Measurements from ENCODE around the gene ADI1.
A peak's percentile ranks its signal among the peaks of the same experiment; 100 is the strongest.

The ADI1 gene

GRCh38 chr2:3480352-3481010, 38.9 kb downstream of the ADI1 start:
- no peak for DNase-seq (ENCODE audit: low read depth)

- no peak for DNase-seq (ENCODE audit: low read depth)
These were observed 39.7 kb downstream of the ADI1 start for GRCh38 chr2:3479430-3480320.

DNA sequence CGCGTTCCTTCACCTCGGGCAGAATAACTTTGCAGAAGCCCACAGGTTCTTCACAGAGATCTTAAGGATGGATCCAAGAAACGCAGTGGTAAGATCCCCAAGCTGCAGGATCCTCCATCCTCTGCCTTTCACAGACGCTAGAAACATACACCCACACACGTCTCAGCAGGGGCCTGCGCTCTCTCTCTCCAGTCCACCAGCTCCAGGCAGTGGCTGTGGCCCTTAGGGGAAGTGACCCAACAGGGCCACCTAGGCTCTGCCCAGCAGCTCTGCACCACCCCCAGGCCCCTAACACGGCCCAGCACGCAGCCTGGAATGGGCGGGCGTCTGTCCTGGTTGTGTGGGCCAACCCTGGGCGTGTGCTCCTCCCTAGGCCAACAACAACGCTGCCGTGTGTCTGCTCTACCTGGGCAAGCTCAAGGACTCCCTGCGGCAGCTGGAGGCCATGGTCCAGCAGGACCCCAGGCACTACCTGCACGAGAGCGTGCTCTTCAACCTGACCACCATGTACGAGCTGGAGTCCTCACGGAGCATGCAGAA, 40.4 kb downstream of the ADI1 start:
- DNase-seq (ENCODE audit: low read depth): no peak

GRCh38 chr2:3476985-3477327, 42.4 kb downstream of the ADI1 start:
- no peak for DNase-seq (ENCODE audit: low read depth)

GRCh38 chr2:3476321-3476984, 42.9 kb downstream of the ADI1 start:
- DNase-seq (ENCODE audit: low read depth): no peak

DNA sequence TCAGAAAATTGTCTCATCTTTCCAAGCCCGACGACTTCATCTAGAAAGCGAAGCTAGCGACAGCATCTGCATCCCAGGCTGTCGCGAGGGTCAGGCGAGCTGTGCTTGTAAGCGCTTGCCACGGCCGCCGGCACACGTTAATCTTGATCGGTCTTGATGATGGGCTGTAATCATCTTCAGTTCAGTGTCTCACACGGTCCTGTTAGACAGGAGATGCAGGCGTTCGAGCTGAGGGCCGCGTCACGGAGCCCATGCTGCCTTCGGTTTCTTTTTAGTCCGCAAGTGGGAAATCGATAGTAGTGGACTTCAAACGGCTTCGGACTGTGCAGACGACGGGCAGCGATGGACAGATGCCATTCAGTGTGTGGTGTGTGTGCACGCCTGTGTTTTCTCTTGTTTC, 43.6 kb downstream of the ADI1 start:
- no peak for DNase-seq (ENCODE audit: low read depth)

- no peak for DNase-seq (ENCODE audit: low read depth)
These were observed 46.4 kb downstream of the ADI1 start for GRCh38 chr2:3472966-3473365.

- no peak for DNase-seq (ENCODE audit: low read depth)
These were observed 47.0 kb downstream of the ADI1 start for GRCh38 chr2:3472296-3472695.

GRCh38 chr2:3470856-3471737, 48.2 kb downstream of the ADI1 start:
- no peak for DNase-seq (ENCODE audit: low read depth)

DNA sequence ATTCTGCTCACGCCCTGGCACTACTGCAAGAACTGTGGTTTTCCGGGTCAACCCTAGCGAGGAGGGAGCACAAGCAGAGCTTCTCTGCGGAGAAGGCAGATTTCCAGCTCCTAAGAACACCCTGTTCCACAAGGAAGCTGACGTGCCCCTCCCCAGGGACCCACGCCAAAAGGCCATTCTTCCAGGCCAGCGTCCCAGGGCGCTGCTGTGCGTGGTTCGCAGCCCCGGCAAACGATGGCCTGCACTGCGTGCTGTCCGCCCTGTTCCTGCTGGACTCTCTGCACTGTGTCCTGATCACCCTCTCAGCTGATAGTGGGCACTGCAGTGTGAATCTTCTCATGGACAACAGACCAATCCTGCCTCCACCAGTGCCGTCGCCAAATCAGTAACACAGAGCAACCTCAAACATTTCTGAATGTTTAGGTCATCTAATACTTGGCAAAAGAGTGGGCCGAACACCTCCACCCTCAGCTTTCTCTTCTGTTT, 49.1 kb downstream of the ADI1 start:
- no peak for DNase-seq (ENCODE audit: low read depth)

DNA sequence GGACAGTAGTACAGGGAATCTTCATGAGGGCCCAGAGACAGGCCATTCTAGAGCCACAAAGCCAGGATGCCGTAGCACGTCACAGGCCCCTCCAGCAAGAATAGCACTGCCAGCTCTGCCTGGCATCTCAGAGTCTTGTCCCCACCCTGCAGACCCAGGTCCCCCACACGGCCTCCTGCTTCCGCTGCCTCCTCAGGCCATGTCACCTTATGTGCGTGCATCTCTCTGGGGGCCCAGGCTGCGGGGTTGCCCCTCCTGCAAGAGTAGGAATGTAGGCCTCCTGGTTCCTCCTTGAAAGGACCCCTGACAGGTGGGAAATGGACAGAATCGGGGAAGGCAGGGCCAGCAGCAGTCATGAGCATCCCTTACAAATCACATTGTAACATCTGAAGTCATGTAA, 49.8 kb downstream of the ADI1 start:
- no peak for DNase-seq (ENCODE audit: low read depth)

DNA sequence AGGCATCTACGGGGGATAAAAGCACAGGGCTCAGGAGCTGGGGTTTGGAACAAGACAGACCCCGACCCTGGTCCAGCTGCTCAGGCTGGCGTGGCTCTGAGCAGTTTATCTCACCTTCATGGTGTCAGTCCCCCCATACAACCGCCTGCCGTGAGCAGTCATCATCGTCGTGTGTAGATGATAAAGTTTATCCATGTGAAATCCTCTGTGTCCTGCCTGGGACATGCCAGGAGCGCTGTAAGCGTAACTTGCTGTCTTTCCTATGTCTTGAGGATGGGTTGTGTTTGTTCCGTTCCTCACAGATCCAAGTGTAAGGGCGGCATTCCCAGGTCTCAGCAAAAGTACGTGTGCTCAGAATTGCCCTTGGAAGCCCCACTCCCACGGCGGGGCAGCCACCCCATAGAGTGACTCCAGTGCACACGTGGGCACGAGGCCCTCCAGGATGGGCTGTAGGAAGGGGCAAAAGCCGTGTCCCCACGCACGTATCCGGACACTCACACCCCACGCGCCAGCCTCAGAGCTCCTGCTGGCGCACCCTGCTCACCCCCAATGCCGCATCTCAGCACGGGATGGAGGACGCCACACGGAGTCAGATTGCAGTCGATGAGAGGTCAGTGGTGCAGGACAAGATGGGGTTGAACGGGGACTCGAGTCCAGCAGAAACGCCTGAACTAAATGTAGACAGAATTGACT, 50.9 kb downstream of the ADI1 start:
- DNase-seq (ENCODE audit: low read depth): no peak

DNA sequence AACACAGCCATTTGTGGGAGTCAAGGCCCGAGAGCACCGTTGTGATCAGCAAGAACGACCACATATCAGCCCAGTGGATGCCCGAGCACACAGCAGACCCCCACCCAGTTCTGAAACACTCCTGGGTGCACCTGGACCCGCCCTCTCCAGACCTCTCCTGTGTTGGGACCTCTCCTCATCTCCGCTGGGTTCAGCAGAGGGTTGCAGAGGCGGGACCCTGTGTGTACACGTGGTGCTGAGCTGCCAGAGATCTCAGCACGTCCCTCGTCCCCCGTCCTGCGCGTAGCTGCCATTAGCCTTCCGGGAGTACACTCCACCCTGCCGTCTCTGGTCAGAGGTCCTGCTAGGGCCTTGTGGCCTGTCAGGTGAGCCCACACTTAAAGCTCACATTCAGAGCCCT, 51.7 kb downstream of the ADI1 start:
- DNase-seq (ENCODE audit: low read depth): no peak

DNA sequence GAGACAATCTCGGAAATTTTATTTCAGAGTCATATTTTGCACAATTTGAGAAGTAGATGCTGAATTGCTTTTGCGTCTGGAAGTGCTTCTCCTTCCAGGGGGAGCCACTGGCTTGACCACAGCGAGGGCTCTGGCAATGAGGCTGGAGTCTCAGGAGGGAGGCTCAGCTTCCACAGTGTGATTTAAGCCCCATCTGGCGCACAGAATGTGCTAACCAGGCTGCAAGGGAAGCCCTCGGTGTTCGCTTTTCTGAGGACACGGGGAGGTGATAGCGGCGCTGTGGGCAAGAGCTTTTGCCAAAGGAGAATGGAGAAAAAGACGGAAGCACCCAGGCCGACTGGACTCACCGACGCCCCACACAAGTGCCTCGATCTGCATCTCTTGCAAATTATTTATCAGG, 52.4 kb downstream of the ADI1 start:
- no peak for DNase-seq (ENCODE audit: low read depth)

DNA sequence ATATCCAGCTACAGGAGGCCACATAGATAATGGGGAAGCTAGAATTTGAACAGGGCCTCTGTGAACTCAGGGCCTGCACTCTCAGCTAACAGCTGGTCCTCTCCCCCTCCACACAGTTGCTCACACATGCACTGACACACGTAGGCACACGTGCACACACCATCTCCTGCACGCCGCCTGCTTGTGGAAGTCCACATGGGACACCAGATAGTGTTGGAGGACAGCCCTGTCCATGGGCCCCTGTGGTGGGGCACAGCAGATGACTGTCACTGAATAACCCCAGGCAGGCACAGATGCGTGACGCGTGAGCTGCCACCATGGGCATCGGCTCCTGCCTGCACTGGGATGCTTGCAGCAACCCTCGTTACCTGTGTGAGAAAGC, 52.9 kb downstream of the ADI1 start:
- no peak for DNase-seq (ENCODE audit: low read depth)

- peak; percentile 91 for DNase-seq (ENCODE audit: low read depth)
These were observed 53.4 kb downstream of the ADI1 start for GRCh38 chr2:3465844-3466481.

- DNase-seq (ENCODE audit: low read depth): no peak
These were observed 54.0 kb downstream of the ADI1 start for GRCh38 chr2:3465328-3465727.

- no peak for DNase-seq (ENCODE audit: low read depth)
These were observed 54.8 kb downstream of the ADI1 start for GRCh38 chr2:3464401-3465005.

GRCh38 chr2:3463944-3464343, 55.4 kb downstream of the ADI1 start:
- DNase-seq (ENCODE audit: low read depth): no peak

DNA sequence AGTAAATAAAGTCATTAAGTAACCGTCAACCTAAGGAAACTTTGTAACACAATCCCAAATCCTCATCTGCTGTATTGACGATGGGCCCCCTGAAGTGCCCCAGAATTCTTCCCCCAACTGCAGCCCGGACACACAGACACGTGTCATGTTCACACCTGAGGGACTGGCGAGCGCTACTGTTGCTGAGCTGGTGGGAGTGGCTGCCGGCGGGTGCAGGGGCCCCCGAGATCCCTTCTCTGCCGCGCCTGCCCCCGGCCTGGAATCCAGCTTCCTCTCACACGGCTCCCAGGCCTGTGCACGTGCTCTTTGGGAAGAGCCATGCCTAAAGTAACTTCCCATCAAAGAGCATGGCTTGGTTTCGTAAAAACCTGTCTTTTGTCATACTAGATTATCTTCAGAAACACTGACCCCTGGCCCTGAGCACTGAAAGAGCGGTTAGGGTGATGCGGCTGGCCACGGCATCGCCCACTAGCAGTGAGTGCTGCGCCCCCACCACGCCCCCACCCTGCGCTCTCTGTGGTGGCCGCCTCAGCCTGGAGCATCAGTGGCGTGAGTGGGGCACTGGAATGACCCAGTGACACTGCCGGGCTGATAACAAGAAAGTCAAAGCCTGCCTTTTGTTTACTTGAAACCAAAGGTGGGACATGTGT, 56.0 kb downstream of the ADI1 start:
- DNase-seq (ENCODE audit: low read depth): no peak
